Measurements from ENCODE around the gene HDGF.

GRCh38 chr1:156697481-156697880, 54.0 kb downstream of the HDGF start:
- no peak for TF ChIP-seq POLR2A (IDR thresholded peaks at IDR 0.05)
- TF ChIP-seq, protein P1, sequence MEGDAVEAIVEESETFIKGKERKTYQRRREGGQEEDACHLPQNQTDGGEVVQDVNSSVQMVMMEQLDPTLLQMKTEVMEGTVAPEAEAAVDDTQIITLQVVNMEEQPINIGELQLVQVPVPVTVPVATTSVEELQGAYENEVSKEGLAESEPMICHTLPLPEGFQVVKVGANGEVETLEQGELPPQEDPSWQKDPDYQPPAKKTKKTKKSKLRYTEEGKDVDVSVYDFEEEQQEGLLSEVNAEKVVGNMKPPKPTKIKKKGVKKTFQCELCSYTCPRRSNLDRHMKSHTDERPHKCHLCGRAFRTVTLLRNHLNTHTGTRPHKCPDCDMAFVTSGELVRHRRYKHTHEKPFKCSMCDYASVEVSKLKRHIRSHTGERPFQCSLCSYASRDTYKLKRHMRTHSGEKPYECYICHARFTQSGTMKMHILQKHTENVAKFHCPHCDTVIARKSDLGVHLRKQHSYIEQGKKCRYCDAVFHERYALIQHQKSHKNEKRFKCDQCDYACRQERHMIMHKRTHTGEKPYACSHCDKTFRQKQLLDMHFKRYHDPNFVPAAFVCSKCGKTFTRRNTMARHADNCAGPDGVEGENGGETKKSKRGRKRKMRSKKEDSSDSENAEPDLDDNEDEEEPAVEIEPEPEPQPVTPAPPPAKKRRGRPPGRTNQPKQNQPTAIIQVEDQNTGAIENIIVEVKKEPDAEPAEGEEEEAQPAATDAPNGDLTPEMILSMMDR (IDR thresholded peaks at IDR 0.05 in 8 of 11, conservative IDR thresholded peaks at IDR 0.05 in 3 of 11) = no peak

Measured in spleen (tissue), 7 donors.